ENCODE data around the gene VPS50.

Gene VPS50

GRCh38 chr7:93239824-93240223, 7.7 kb downstream of the VPS50 start:
- no peak for DNase-seq (ENCODE audit: extremely low read depth, insufficient read length)
- no peaks in the 10 kb centered on the region for H3K36me3 ChIP-seq (ENCODE audit: control insufficient read depth, insufficient read depth, low read length)
- TF ChIP-seq CTCF (IDR thresholded peaks at IDR 0.05; ENCODE audit: insufficient read depth, low read length, poor library complexity, severe bottlenecking), result no peak
- no peaks in the 10 kb centered on the region for H3K27me3 ChIP-seq (replicated peaks; ENCODE audit: control insufficient read depth, insufficient read depth, low read length)
- H3K4me3 ChIP-seq (replicated peaks; ENCODE audit: low read depth, low read length), result no peak overlapping the region

DNA sequence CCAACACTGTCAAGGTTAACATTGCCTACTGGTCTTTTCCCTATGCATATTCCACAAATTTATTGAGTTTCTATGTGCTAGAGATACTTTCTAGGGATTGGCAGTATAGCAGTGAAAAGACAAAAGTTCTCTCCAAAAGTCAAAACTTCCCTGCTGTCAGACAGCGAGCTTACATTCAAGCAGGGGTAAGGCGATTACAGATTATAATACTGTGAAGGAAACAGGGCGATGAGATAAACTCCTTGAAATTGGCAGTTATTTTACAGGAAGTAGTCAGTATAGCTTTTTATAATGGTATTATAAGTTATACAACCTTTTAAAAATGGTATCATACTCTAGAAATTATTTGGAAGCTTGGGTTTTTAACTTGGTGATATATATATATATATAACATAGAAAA, 9.9 kb downstream of the VPS50 start:
- TF ChIP-seq CTCF (IDR thresholded peaks at IDR 0.05; ENCODE audit: insufficient read depth, low read length, poor library complexity, severe bottlenecking), result no peak
- Histone ChIP-seq H3K36me3 (ENCODE audit: control insufficient read depth, insufficient read depth, low read length) (no peaks in the 10 kb centered on the region), H3K27me3 (replicated peaks; ENCODE audit: control insufficient read depth, insufficient read depth, low read length) (no peaks in the 10 kb centered on the region), H3K4me3 (replicated peaks; ENCODE audit: low read depth, low read length) (no peak overlapping the region)
- no peak for DNase-seq (ENCODE audit: extremely low read depth, insufficient read length)

- Histone ChIP-seq H3K4me3 (replicated peaks; ENCODE audit: low read depth, low read length) (no peak overlapping the region), H3K36me3 (ENCODE audit: control insufficient read depth, insufficient read depth, low read length) (no peaks in the 10 kb centered on the region), H3K27me3 (replicated peaks; ENCODE audit: control insufficient read depth, insufficient read depth, low read length) (no peaks in the 10 kb centered on the region)
- DNase-seq (ENCODE audit: extremely low read depth, insufficient read length), result peak; percentile 6
- TF ChIP-seq CTCF (IDR thresholded peaks at IDR 0.05; ENCODE audit: insufficient read depth, low read length, poor library complexity, severe bottlenecking), result peak; percentile 36
Measured at GRCh38 chr7:93245525-93246432, 13.6 kb downstream of the VPS50 start.

DNA sequence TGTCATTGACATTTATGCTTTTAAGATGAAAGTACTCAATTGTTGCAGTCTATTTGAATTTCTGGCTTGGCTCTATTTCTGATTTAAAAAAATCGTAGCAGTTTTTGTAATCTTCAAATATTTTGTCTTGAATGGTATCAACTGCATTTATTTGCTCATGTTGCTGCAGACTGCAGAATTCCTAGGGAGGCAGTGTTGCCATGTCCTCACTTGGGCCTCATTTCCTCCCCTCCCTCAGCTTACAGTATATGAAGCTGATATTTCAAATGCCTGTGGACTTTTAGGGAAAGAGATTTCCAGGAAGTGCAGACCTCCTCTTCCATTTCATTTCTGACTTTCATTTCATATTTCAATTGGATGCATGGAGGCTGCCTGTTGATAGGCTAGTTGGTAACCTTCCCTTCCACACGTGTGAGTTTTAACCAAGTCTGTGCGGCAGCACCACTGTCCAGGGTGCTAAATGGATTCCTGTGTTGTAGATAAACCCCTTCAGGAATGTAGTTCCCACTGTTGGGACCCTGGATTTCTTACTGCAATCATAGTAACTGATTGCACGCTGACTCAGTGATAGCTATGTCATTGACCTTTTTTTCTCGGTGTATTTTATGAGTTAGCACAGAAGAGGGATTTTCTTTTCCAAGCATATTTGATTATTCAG, 17.5 kb downstream of the VPS50 start:
- TF ChIP-seq CTCF (IDR thresholded peaks at IDR 0.05; ENCODE audit: insufficient read depth, low read length, poor library complexity, severe bottlenecking), result no peak
- Histone ChIP-seq H3K4me3 (replicated peaks; ENCODE audit: low read depth, low read length) (no peak overlapping the region), H3K27me3 (replicated peaks; ENCODE audit: control insufficient read depth, insufficient read depth, low read length) (no peaks in the 10 kb centered on the region), H3K36me3 (ENCODE audit: control insufficient read depth, insufficient read depth, low read length) (no peaks in the 10 kb centered on the region)
- no peak for DNase-seq (ENCODE audit: extremely low read depth, insufficient read length)

GRCh38 chr7:93258661-93259060, 26.5 kb downstream of the VPS50 start:
- no peaks in the 10 kb centered on the region; the same call in 1 of the 2 replicates for H3K36me3 ChIP-seq (ENCODE audit: control insufficient read depth, insufficient read depth, low read length)
- H3K27me3 ChIP-seq (replicated peaks; ENCODE audit: control insufficient read depth, insufficient read depth, low read length), result no peaks in the 10 kb centered on the region

More at GRCh38 chr7:93258661-93259060, 26.5 kb downstream of the VPS50 start:
- DNase-seq (ENCODE audit: extremely low read depth, insufficient read length), result no peak
- TF ChIP-seq CTCF (IDR thresholded peaks at IDR 0.05; ENCODE audit: insufficient read depth, low read length, poor library complexity, severe bottlenecking), result no peak
- no peak overlapping the region for H3K4me3 ChIP-seq (replicated peaks; ENCODE audit: low read depth, low read length)
